GM18499 (cell line): ENCODE results near the gene IRF1.

Experiments used
- ATAC-seq: cut with Tn5 transposase; IDR thresholded peaks from one replicate; pipeline ENCODE4 v1.9.1; 2021; ENCODE audit warnings: moderate number of reproducible peaks; ENCODE audit not compliant: insufficient read depth, unreplicated experiment

IRF1 gene

GRCh38 chr5:132501629-132501956 lies 11.0 kb upstream of the IRF1 start:
- no peak for ATAC-seq

GRCh38 chr5:132500931-132501628 lies 10.5 kb upstream of the IRF1 start:
- no peak for ATAC-seq

- no peak for ATAC-seq
Observed at GRCh38 chr5:132500244-132500930, 9.8 kb upstream of the IRF1 start.

- ATAC-seq = no peak
Observed at GRCh38 chr5:132499440-132500243, 9.1 kb upstream of the IRF1 start.

- ATAC-seq = no peak
Observed at GRCh38 chr5:132498686-132499271, 8.2 kb upstream of the IRF1 start.

- ATAC-seq = no peak
Observed at GRCh38 chr5:132498152-132498551, 7.6 kb upstream of the IRF1 start.

- ATAC-seq = no peak
Observed at GRCh38 chr5:132497488-132497997, 7.0 kb upstream of the IRF1 start.

GRCh38 chr5:132496631-132497487 lies 6.3 kb upstream of the IRF1 start:
- no peak for ATAC-seq

GRCh38 chr5:132496191-132496630 lies 5.6 kb upstream of the IRF1 start:
- ATAC-seq = no peak

- ATAC-seq = no peak
Observed at GRCh38 chr5:132495667-132496190, 5.2 kb upstream of the IRF1 start.

- no peak for ATAC-seq
Observed at GRCh38 chr5:132493821-132494220, 3.2 kb upstream of the IRF1 start.

GRCh38 chr5:132493241-132493640 lies 2.7 kb upstream of the IRF1 start:
- no peak for ATAC-seq

GRCh38 chr5:132492386-132493125 lies 2.0 kb upstream of the IRF1 start:
- ATAC-seq = no peak

- ATAC-seq = peak; percentile 7
Observed at GRCh38 chr5:132491368-132492364, 1.1 kb upstream of the IRF1 start.

- ATAC-seq = peak; percentile 6
Observed at GRCh38 chr5:132489871-132490483, 596 bp downstream of the IRF1 start.

GRCh38 chr5:132489051-132489770 lies 1.4 kb downstream of the IRF1 start:
- ATAC-seq = no peak

- no peak for ATAC-seq
Observed at GRCh38 chr5:132488590-132488989, 2.0 kb downstream of the IRF1 start.
